ENCODE results near the gene TOLLIP. TPM values are rescaled to one million over a fixed set of nuclear protein-coding genes. Genes with fewer than 3 reads are reported as not detected.

TOLLIP gene
- total and polyA plus RNA-seq, 9 of the 15 experiments (the other 6 are each of a cell fraction or from before 2014, with no cell fraction given): 0.23 to 22.8 (median 7.1) TPM

DNA sequence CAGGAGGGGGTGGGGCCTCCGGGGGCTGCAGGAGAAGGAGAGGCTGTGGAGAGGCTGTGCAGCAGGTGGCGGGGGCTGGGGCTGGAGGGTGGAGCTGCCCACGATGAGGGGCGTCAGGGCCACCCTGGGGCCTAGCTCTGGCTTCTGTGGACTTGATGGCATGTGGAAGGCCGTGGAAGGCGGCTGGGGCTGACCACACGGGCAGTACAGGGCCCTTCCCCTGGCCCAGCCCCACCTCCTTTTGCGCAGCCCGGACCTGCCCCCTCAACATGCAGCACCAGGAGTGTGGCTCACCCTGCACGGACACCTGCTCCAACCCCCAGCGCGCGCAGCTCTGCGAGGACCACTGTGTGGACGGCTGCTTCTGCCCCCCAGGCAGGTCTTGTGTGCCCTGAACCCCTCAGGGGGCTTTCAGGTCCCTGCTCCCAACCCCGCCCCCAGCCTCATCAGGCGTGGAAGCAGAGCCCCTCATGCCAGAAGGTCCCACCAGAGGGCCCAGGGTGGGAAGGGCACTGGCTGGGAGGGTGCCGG is 80.4 kb downstream of the TOLLIP start:
- POLR2A ChIA-PET: no interaction called here
- no TSS peak for BruUV-seq (replicated peaks)
- intact Hi-C loops (cut with micrococcal nuclease) (no loop called here), in situ Hi-C loops (cut with MboI) (no loop called here)
- H3K4me3 ChIP-seq: no peak overlapping the region
- peaks cover 0 to 51% of the 10 kb centered on the region in 2 experiments; a peak in 2 of 5 replicates for H3K27me3 ChIP-seq (ENCODE audit: control insufficient read depth in 2 of 2, insufficient read depth in 2 of 2, low read length in 2 of 2)
- CTCF ChIA-PET (ENCODE audit: low intra/inter-chr PET ratio): no interaction called here
- H3K4me2 ChIP-seq (ENCODE audit: insufficient read depth, low read length): no peak overlapping the region
- TF ChIP-seq ZNF511 (CRISPR knock-in tag; IDR thresholded peaks at IDR 0.05) (no peak), CUX1 (CRISPR knock-in tag; IDR thresholded peaks at IDR 0.05) (no peak), COPS2 (conservative IDR thresholded peaks at IDR 0.05) (no peak), YBX1 (IDR thresholded peaks at IDR 0.05) (no peak), CBFA2T3 (IDR thresholded peaks at IDR 0.05) (no peak), WHSC1 (IDR thresholded peaks at IDR 0.05; ENCODE audit: low read length) (no peak), POLR2B (IDR thresholded peaks at IDR 0.05; ENCODE audit: low read depth, partially characterized antibody) (no peak)
- TF ChIP-seq, protein P1, sequence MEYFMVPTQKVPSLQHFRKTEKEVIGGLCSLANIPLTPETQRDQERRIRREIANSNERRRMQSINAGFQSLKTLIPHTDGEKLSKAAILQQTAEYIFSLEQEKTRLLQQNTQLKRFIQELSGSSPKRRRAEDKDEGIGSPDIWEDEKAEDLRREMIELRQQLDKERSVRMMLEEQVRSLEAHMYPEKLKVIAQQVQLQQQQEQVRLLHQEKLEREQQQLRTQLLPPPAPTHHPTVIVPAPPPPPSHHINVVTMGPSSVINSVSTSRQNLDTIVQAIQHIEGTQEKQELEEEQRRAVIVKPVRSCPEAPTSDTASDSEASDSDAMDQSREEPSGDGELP (CRISPR knock-in tag; IDR thresholded peaks at IDR 0.05; ENCODE audit: borderline replicate concordance): no peak
- TF ChIP-seq, protein P2, sequence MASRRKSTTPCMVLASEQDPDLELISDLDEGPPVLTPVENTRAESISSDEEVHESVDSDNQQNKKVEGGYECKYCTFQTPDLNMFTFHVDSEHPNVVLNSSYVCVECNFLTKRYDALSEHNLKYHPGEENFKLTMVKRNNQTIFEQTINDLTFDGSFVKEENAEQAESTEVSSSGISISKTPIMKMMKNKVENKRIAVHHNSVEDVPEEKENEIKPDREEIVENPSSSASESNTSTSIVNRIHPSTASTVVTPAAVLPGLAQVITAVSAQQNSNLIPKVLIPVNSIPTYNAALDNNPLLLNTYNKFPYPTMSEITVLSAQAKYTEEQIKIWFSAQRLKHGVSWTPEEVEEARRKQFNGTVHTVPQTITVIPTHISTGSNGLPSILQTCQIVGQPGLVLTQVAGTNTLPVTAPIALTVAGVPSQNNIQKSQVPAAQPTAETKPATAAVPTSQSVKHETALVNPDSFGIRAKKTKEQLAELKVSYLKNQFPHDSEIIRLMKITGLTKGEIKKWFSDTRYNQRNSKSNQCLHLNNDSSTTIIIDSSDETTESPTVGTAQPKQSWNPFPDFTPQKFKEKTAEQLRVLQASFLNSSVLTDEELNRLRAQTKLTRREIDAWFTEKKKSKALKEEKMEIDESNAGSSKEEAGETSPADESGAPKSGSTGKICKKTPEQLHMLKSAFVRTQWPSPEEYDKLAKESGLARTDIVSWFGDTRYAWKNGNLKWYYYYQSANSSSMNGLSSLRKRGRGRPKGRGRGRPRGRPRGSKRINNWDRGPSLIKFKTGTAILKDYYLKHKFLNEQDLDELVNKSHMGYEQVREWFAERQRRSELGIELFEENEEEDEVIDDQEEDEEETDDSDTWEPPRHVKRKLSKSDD (conservative IDR thresholded peaks at IDR 0.05; ENCODE audit: low read length): no peak
- no peak for ATAC-seq
- no peak overlapping the region for H2AFZ ChIP-seq (ENCODE audit: low read depth, low read length)
- no peaks in the 10 kb centered on the region for H3K36me3 ChIP-seq (ENCODE audit: control insufficient read depth, insufficient read depth, low read length)
- peak in 1 of 4 experiments; percentile 8 for DNase-seq (ENCODE audit: extremely low read depth in 1 of 4, low spot score in 3 of 4)
- WGBS (ENCODE audit: insufficient coverage, low coverage, missing lambda C conversion rate): 37% methylated on average over 2 of the region's 18 CpGs
- H3K79me2 ChIP-seq (ENCODE audit: control insufficient read depth, insufficient read depth, low read length): no peaks in the 10 kb centered on the region
- H3K9me1 ChIP-seq (ENCODE audit: control insufficient read depth, insufficient read depth, low read length): peaks cover 2% of the 10 kb centered on the region
- H3K9ac ChIP-seq (ENCODE audit: insufficient read depth in 1 of 2, low read depth in 2 of 2, low read length in 2 of 2): no peak overlapping the region
- H4K20me1 ChIP-seq (replicated peaks; ENCODE audit: control insufficient read depth, insufficient read depth, low read length): 0 out of 2 replicates have a peak, but pooled peaks cover 6% of the 10 kb centered on the region
- FAIRE-seq: no peak
- H3K4me1 ChIP-seq (replicated peaks in 1 of 2; ENCODE audit: control insufficient read depth in 2 of 2, insufficient read depth in 2 of 2, low read length in 2 of 2): peaks cover 0 to 73% of the 10 kb centered on the region in 2 experiments; a peak in 2 of 5 replicates
- no peak overlapping the region for H3K27ac ChIP-seq (ENCODE audit: extremely low read depth, low read depth, low read length)
- no peaks in the 10 kb centered on the region for H3K9me3 ChIP-seq (replicated peaks; ENCODE audit: control insufficient read depth, insufficient read depth, low read depth, low read length)

Data from K562 (cell line).